KOPT-K1 (cell line): ENCODE results near the gene PHTF2.
"Not testable (repeated sequence)": the region's sequence is repeated elsewhere in the genome, so short reads cannot be mapped to it uniquely, and the experiment has no call there.

Experiments
- H3K27ac ChIP-seq: fragments of 200-600 bp; sonication (generic); 2 replicates; pipeline ENCODE4 v1.5.1; 2016; ENCODE audit warnings: antibody characterized with exemption, mild to moderate bottlenecking, low read depth, low read length; ENCODE audit not compliant: poor library complexity, severe bottlenecking
- H3K36me3 ChIP-seq: fragments of 200-600 bp; sonication (generic); 2 replicates; pipeline ENCODE4 v1.5.1; 2017; ENCODE audit warnings: antibody characterized with exemption, mild to moderate bottlenecking, low read length, moderate library complexity; ENCODE audit not compliant: insufficient read depth
- H3K9me3 ChIP-seq: fragments of 200-600 bp; sonication (generic); 2 replicates; pipeline ENCODE4 v1.5.1; 2017; ENCODE audit warnings: antibody characterized with exemption, low read length, mild to moderate bottlenecking; ENCODE audit not compliant: insufficient read depth, poor library complexity, severe bottlenecking

Gene PHTF2

DNA sequence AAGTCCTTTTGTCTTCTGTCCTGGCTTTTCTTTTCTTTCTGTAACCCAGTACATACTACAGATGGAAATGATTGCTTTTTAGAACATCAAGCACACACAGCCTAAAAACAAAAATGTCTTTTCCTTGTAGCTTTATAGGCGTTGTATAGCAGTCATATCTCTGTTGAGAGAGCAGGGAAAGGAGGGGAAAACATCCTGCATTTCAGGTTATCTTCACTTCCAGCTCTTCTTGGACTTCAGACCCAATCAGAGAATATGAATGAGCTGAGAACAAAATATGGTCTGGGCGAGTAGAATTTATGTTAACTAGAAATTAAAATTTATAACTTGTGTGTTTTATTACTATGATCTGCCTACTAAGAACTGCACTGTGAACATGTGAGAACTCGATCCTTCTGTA is 15.0 kb upstream of the PHTF2 start:
- peaks cover 73% of the 10 kb centered on the region for H3K36me3 ChIP-seq
- H3K27ac ChIP-seq, result no peak overlapping the region
- H3K9me3 ChIP-seq, result no peaks in the 10 kb centered on the region

DNA sequence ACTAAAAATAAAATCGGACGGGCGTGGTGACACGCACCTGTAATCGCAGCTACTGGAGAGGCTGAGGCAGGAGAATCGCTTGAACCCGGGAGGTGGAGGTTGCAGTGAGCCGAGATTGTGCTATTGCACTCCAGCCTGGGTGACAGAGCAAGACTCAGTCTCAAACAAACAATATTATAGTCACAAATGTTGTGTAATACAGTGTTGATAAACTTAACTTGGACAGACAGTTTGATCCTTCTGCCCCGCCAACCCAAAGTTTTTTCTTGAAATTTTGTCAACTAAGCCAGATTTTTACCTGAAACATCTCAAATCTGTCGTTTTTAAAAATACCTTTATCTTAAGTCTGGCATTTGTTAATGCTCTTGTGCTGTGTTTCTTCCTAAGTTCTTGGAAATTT is 14.1 kb upstream of the PHTF2 start:
- H3K9me3 ChIP-seq, H3K27ac ChIP-seq: not testable (repeated sequence)
- H3K36me3 ChIP-seq, result peaks cover 65% of the 10 kb centered on the region

- H3K9me3 ChIP-seq, result no peaks in the 10 kb centered on the region
- H3K36me3 ChIP-seq, result peaks cover 50% of the 10 kb centered on the region
- no peak overlapping the region for H3K27ac ChIP-seq
These were observed 12.6 kb upstream of the PHTF2 start for GRCh38 chr7:77786018-77786417.

DNA sequence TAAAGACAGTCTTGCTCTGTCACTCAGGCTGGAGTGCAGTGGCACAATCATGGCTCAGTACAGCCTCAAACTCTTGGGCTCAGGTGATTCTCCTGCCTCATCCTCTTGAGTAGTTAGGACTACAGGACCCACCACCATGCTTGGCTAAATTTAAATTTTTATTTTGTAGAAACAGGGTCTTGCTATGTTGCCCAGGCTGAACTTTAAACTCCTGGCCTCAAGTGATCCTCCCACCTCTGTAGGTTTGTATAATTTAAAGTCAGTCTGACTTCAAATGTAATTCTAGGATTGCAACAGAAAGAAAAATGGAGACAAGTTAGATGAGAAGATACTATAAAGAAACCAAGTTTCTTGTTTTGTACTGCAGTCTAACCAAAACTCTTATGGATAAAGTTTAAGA is 11.8 kb upstream of the PHTF2 start:
- Histone ChIP-seq H3K9me3 (no peaks in the 10 kb centered on the region), H3K36me3 (peaks cover 46% of the 10 kb centered on the region), H3K27ac (no peak overlapping the region)

- Histone ChIP-seq H3K9me3 (no peaks in the 10 kb centered on the region), H3K36me3 (peaks cover 35% of the 10 kb centered on the region), H3K27ac (no peak overlapping the region)
These were observed 10.2 kb upstream of the PHTF2 start for GRCh38 chr7:77788327-77788902.

GRCh38 chr7:77791336-77791735 is 7.2 kb upstream of the PHTF2 start:
- no peaks in the 10 kb centered on the region for H3K9me3 ChIP-seq
- peaks cover 30% of the 10 kb centered on the region for H3K36me3 ChIP-seq
- no peak overlapping the region for H3K27ac ChIP-seq

GRCh38 chr7:77791956-77792355 is 6.6 kb upstream of the PHTF2 start:
- Histone ChIP-seq H3K36me3 (peaks cover 30% of the 10 kb centered on the region), H3K9me3 (no peaks in the 10 kb centered on the region), H3K27ac (no peak overlapping the region)

DNA sequence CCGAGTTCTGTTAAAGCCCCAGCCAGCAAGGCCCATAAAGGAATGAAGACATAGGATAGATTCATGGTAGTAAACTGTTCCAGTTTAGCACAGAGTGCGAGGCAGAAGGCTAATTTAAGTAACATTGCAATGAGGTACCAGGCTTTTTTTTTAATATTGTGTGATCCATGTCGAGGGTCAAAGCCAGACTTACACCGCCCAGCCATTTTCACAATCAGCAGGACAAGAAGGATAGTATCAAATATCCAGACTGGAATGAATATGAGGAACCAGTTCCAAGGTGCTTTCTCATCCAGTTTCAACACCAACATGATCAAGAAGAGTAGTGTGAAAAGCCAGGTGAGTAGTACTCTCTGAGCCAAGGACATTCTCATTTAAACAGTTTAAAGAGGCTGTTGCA is 4.6 kb upstream of the PHTF2 start:
- no peaks in the 10 kb centered on the region for H3K9me3 ChIP-seq
- no peak overlapping the region for H3K27ac ChIP-seq

DNA sequence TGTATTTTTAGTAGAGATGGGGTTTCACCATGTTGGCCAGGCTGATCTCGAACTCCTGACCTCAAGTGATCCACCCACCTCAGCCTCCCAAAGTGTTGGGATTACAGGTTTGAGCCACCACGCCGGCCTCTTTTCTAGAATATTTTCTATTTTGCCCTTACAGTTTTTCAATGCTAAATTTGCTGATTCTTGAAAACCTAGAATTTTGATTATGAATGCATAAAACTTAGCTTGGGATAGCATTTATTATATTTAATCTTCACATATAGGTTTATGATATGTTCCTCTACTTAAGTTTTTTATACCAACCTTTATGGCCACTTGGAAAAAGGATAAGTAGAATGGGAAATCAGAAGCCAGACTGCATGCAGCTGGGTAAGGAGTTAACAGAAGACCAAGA is 2.5 kb upstream of the PHTF2 start:
- Histone ChIP-seq H3K9me3 (no peaks in the 10 kb centered on the region), H3K36me3 (peaks cover 25% of the 10 kb centered on the region), H3K27ac (no peak overlapping the region)

More for the DNA sequence above, 4.6 kb upstream of the PHTF2 start:
- peaks cover 25% of the 10 kb centered on the region for H3K36me3 ChIP-seq

DNA sequence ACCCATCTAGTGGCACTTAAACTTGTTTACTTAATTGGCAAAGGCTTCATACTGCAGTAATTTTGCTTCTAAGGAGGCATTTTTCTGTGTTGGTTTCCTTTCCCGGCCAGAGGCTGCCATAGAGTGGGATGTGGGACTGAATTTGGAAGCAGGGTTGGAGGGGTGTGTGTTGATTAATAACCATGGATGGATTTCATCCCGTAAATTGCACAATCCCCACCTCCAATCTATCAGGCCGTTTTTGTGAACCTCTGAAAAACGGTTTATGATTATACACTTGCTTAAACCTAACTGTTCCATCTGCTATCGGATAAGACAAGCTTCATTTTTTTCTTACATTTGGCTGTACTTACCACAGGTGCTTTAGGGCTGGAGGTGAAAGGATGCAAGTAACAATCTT is 1.6 kb upstream of the PHTF2 start:
- no peaks in the 10 kb centered on the region for H3K9me3 ChIP-seq
- peak overlapping the region; percentile 85 for H3K27ac ChIP-seq
- H3K36me3 ChIP-seq, result peaks cover 22% of the 10 kb centered on the region

GRCh38 chr7:77797734-77798393 is 709 bp upstream of the PHTF2 start:
- H3K9me3 ChIP-seq, result no peaks in the 10 kb centered on the region
- peak overlapping the region; percentile 85 for H3K27ac ChIP-seq
- peaks cover 19% of the 10 kb centered on the region for H3K36me3 ChIP-seq

DNA sequence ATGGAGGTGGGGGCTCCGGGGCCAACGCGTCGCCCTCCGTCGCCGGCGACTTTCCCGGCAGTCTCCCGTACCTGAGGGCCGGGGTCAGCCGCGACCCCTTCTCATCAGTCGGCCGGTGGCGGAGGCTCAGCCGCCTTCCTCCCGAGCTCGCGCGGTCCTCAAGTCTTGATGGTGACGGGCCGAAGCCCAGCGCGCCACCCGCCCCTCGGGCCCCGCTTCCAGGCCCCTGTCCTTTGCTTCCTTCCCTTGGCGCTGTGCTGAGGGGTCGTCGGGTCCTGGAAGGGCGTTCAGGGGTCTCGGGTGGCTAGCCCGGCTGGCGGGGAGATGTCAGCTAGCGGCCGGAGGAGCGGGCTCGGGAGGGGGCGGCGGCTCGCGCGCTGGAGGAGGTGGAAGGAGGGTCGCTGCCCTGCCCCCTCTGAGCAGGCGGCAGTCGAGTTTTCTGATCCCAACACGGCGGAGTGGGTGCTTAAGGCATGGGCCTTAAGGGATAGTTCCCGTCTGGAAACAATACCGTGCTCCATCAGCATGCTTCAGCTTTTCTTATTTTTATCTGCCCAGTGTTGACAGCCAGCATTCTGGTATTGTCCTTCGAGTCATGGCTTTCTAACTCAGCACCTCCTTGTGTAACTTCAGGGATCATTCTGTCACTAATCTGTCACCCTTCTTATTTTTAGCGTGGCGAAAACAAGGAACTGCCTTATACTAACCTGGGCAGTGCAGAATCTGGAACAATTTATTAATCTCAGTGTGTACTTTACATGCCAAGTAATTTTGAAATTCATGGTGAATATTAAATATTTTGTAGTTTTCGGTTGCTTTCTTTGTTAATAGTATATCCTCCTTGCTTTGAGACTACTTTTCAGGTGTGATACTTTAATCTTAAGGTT is 748 bp downstream of the PHTF2 start:
- Histone ChIP-seq H3K27ac (peak overlapping the region; percentile 85), H3K36me3 (peaks cover 7% of the 10 kb centered on the region), H3K9me3 (no peaks in the 10 kb centered on the region)

DNA sequence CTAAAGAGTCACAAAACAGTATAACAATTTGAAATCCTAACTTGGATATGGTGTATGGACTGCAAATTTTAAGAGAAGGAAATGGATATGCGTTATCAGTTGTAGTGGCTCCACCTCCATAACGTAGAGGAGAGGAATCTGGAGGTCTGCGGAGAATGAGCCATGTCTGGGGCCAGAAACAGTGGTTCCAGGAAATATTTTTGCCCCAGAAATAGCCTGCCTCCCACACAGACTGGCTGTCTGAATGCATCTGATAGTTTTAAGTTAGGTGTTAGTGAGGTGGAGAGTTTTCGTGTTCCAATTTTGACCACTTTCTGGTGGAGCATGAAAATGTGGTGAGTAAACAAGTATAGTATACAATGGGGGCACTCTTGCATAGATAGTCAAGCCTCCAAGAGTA is 1.6 kb downstream of the PHTF2 start:
- no peak overlapping the region for H3K27ac ChIP-seq
- H3K36me3 ChIP-seq, result no peaks in the 10 kb centered on the region; the same call in 1 of the 2 replicates
- peaks cover 1% of the 10 kb centered on the region for H3K9me3 ChIP-seq

GRCh38 chr7:77800730-77801129 is 2.2 kb downstream of the PHTF2 start:
- Histone ChIP-seq H3K36me3 (no peaks in the 10 kb centered on the region), H3K27ac (no peak overlapping the region), H3K9me3 (peaks cover 7% of the 10 kb centered on the region)

- Histone ChIP-seq H3K27ac (no peak overlapping the region), H3K9me3 (peaks cover 28% of the 10 kb centered on the region), H3K36me3 (no peaks in the 10 kb centered on the region)
These were observed 4.2 kb downstream of the PHTF2 start for GRCh38 chr7:77802557-77803405.
